HK-2 (cell line): Measurements from ENCODE around the gene TRAM2.

ENCODE experiments used
- DNase-seq: peaks from one replicate; pipeline ENCODE4 v3.0.0-alpha.2; 2018; ENCODE audit not compliant: unreplicated experiment

TRAM2 gene

DNA sequence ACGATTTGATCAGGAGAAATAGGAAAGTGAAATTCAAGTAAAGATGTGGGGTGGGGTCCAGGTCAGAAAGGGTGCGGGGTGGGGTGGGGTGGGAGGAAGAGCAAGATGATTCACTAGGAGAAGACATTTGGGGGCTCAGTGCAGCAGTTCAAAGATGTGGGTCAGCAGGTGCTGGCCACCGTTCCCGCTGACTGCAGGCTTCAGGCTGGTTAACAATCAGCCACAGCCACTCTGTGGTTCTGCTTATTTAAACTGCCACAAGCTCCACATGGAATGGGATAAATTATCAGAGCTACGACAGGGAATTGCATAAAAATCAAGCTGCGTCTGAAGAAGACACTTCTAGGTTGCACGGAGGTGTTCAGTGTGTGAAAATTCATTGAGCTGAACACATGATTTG lies 49.4 kb downstream of the TRAM2 start:
- no peak for DNase-seq

DNA sequence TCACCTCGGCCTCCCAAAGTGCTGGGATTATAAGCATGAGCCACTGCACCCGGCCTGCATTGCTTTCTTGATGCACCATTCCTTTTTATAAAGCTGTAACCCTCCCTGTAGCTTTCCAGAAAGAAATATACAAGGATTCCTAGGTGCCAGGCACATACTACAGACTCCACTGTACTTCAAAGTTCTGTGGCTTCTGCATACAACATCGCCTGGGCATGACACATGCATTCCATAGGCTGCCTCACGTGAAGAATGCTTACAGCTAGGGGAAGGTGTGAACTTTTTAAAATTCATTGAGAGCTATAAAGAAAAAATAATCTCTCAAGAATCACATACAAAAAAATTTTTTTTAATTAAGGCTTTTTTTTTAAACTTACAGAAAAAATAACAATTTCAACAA lies 50.2 kb downstream of the TRAM2 start:
- no peak for DNase-seq

GRCh38 chr6:52524918-52525317 lies 51.9 kb downstream of the TRAM2 start:
- DNase-seq, result no peak

GRCh38 chr6:52523378-52524142 lies 53.3 kb downstream of the TRAM2 start:
- DNase-seq, result no peak

GRCh38 chr6:52522655-52523054 lies 54.2 kb downstream of the TRAM2 start:
- no peak for DNase-seq

GRCh38 chr6:52522151-52522626 lies 54.7 kb downstream of the TRAM2 start:
- no peak for DNase-seq

DNA sequence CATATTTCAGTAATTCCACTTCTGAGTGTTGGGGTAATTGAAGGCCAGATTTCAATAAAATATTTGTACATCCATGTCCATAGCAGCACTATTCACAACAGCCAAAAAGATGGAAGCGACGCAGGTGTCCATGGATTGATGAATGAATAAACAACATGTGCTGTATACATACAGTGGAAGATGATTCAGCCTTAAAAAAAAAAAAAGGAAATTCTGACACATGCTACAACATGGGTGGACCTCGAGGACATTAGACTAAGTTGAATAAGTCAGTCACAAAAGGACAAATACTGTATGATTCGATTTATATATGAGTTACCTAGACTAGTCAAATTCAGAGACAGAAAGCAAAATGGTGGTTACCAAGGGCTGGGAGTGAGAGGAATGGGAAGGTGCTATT lies 57.2 kb downstream of the TRAM2 start:
- DNase-seq, result no peak

- no peak for DNase-seq
Measured at GRCh38 chr6:52518279-52518945, 58.4 kb downstream of the TRAM2 start.

DNA sequence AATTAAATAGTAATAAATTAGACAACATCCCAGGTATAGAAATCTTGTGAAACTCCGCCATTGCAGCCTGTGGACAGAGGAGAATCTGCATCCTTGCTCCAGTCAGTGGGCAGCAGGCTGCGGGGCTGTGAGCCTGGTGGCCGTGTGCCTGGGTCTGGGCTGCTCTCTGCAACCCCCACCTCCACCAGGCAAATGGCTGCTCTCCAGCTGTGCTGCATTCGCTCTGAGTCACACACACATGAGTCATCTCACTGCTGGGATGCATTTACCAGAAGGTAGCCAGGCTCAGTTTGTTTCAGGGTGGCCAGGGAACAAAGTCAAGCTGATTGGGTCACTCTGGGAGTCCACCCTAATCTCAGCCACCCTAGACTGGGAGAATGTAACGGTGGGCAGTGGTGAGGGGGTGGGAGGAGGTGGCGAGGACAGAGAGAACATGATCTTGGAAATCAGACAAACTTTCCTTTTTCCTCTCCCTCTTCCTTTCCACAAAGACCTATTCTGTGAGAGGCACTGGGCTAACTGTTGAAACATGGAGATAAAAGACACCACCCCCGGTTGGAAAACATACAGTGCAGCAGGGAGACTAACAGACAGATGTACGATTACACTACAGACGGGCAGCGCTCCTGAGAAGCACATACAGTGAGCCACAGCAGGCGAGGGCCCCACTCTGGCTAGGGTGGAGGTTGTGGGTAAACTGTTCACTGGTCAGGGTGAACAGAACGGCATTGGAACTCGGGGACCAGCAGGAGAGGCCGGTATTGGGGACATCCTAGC lies 59.2 kb downstream of the TRAM2 start:
- DNase-seq, result peak; percentile 74

- no peak for DNase-seq
Measured at GRCh38 chr6:52516943-52517342, 59.9 kb downstream of the TRAM2 start.

DNA sequence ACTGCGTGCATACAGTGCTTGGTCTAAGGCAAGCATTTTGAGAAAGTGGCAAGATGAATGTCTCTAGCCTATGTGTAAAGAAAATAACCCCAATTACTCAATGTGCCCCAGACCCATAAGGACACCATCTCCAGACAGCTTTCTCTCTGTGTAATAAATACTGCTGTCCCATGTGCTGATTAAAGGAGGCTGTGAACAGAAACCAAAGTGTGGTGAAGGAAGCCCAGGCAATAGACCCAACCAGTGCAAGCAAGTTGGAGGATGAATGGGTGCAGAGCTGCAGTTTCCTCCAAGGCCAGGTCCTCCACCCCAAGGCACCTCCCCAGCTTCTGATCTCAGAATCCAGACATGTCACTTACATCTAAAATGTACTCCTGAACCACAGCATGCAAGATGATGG lies 60.6 kb downstream of the TRAM2 start:
- no peak for DNase-seq

DNA sequence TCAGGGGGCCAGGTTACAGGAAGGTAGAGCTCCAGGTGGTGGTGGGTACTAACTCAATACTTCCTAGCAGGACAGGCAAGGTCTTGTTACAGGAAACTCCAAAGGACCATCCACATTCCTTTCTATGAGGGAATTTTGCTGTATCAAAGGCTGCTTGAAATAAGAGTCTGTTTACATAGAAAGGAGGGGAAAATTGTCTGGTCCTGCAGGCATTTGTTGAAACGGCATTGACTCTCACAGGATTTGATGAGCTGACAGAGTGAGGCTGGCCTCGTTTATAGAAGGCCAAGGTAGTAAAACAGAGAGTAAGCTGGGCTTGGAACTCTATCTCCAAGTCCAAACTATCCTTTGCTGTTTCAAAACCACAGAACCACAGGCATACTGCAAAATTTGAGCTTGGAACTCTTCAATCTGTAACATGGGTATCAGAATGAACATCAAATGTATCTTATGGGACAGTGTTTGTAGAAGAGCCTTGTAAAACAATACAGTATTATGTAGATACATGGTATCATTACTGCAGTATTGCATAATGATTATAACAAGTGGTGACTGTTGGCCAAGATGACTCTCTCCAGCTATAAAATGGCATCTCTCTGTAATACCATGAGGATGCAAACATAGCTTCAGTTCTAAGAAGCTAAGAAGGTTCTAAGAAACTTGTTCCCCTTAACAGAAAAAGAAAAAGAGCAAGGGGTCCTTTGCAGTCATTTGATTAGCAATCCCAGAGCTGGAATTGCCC lies 61.5 kb downstream of the TRAM2 start:
- DNase-seq, result no peak

GRCh38 chr6:52514514-52514913 lies 62.3 kb downstream of the TRAM2 start:
- DNase-seq, result no peak

DNA sequence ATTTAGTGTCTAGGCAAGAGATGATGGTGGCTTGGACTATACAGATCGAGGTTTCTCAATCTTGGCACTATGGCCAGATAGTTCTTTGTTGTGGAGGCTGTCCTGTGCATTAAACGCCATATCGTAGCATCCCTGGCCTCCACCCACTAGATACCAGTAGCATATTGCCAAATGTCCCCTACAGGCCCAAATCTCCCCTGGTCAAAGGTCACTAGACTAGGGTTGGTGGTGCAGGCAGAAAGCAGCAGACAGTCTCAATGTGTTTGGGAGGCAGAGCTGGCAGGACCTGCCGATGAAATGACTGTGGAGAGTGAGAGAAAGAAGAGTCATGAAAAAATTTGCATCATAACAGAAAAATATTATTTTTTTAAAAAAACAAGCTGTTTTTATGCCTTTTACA lies 63.0 kb downstream of the TRAM2 start:
- DNase-seq, result no peak

DNA sequence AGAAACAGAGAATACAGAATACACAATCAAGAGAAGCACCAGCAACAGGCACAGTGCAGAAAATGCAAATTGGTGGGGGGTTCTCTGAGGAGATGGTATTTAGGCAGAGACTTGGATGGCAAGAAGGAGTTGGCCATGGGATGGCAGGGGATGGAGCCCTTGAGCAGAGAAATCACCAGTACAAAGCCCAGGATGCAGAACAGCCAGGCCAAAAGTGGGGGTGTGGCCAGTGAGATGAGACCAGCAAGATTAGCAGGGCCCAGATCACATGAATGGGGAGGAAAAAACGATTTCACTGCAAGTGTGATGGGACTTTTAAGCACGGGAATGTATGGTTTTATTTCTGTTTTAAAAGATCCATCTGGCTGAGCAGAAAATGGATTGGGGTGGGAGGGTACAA lies 63.4 kb downstream of the TRAM2 start:
- DNase-seq, result no peak

DNA sequence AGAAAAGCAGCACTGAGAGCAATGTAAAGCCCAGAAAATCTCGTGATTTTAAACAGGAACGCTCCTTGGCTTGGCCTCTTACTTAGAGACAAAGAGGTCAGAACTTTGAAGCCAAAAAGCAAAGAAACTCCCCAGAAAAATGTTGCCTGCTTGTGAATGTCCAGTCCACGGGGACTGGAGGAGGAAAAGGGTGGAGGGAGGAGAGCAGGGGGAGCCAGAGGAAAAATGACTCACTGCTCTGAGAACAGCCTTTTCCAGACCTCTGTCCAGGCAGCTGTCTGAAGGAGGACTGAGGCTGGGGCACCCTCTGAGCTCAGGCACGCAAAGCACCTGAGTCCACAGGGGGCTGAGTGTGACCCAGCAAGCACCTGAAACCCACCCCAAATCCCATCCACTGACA lies 64.7 kb downstream of the TRAM2 start:
- DNase-seq, result peak; percentile 52

- no peak for DNase-seq
Measured at GRCh38 chr6:52511572-52512151, 65.2 kb downstream of the TRAM2 start.

- no peak for DNase-seq
Measured at GRCh38 chr6:52511163-52511562, 65.7 kb downstream of the TRAM2 start.

DNA sequence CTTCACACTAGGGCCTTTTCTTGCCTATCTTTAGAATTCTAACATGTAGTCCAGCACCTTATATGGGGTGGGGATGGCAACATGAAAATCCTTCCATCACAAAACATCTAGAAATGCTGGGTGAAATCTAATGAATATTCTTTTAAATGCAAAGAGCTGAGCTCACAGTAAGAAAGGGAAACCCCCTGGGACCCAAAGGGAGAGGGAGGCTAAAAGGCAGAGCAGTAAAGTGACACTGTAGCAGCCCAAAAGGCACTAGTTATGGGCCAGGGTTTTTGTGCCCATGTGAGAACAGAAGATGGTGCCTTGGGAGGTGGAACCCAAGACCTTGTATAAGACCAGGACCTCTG lies 66.7 kb downstream of the TRAM2 start:
- no peak for DNase-seq

DNA sequence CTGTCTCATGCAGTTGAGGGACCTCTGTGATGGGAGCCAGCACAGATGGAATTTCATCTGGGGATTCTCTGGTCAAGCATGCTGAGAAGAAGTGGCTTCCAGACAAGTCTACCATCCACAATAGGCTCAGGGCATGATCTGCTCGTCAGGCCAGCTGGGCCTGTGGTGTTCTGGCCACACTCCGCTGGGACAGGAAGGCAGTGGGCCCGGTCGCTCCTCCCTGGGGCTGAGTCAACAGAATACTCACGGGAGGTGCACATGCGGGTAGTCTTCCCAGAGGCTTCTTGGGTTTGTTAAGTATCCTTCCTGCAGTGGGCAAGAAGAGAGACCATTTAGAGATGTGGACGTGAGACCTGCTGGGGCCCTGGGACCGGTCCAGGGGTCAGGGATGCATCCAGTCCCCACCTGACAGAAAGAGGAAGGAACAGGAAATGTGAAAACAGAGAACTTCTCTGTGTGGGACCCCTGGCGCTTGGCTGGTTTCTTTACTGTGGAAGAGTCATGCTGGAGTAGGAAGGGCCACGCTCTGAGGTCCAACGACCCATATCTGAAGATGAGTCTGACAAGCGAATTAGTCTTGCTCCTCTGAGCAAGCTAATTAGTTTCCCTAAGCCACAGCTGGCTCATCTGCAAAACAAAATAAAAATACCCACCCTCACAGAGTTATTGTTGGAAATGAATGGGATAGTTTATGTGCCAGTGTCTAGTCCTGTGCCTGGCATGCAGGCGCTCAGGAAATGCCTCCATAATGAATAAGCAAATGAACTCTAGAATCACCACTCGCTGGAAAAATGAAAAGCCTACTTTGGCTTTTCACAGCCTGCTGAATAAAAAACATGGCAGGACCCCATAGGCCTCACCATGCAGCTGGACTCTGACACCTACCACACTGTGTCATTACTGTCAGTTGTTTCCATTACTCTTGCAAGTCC lies 67.3 kb downstream of the TRAM2 start:
- DNase-seq, result no peak
